Activated CD8-positive, alpha-beta memory T cell treated with anti-CD3 and anti-CD28 coated beads for 1 hour (primary cell): Measurements from ENCODE around the gene NOS3.

Experiments used
- DNase-seq, 2 donors: peaks; one replicate each; pipeline ENCODE4 v3.0.0-alpha.2; 2020; ENCODE audit warnings: low read depth in 1 of 2; ENCODE audit errors: extremely low read depth in 1 of 2

Gene NOS3

GRCh38 chr7:150963707-150964559, 26.9 kb upstream of the NOS3 start:
- DNase-seq = no peak

- DNase-seq = no peak
These were observed 26.2 kb upstream of the NOS3 start for GRCh38 chr7:150964593-150965111.

- DNase-seq = no peak
These were observed 25.5 kb upstream of the NOS3 start for GRCh38 chr7:150965273-150965830.

GRCh38 chr7:150966002-150966401, 24.8 kb upstream of the NOS3 start:
- DNase-seq = no peak

GRCh38 chr7:150967349-150967748, 23.5 kb upstream of the NOS3 start:
- DNase-seq = no peak

GRCh38 chr7:150968056-150968733, 22.6 kb upstream of the NOS3 start:
- DNase-seq = no peak

- DNase-seq = no peak
These were observed 22.0 kb upstream of the NOS3 start for GRCh38 chr7:150968734-150969372.

GRCh38 chr7:150969475-150969874, 21.3 kb upstream of the NOS3 start:
- no peak for DNase-seq

GRCh38 chr7:150970424-150970823, 20.4 kb upstream of the NOS3 start:
- DNase-seq = no peak

- DNase-seq = no peak
These were observed 19.4 kb upstream of the NOS3 start for GRCh38 chr7:150971242-150972022.

GRCh38 chr7:150972023-150972468, 18.8 kb upstream of the NOS3 start:
- DNase-seq = no peak

- DNase-seq = no peak
These were observed 18.1 kb upstream of the NOS3 start for GRCh38 chr7:150972741-150973140.

- DNase-seq = no peak
These were observed 17.0 kb upstream of the NOS3 start for GRCh38 chr7:150973571-150974451.

GRCh38 chr7:150974468-150975391, 16.1 kb upstream of the NOS3 start:
- DNase-seq = peak; percentile 55 to 70

- DNase-seq = no peak
These were observed 15.1 kb upstream of the NOS3 start for GRCh38 chr7:150975536-150976319.

- DNase-seq = no peak
These were observed 14.1 kb upstream of the NOS3 start for GRCh38 chr7:150976529-150977381.
